ENCODE measurements around the gene STAC3. TPM values are rescaled to one million over a fixed set of nuclear protein-coding genes. Genes with fewer than 3 reads are reported as not detected.

Gene STAC3
- total and polyA plus RNA-seq, 2 of the 13 experiments (the other 11 are each of a cell fraction or from before 2014, with no cell fraction given) = 0.18 to 0.22 TPM

DNA sequence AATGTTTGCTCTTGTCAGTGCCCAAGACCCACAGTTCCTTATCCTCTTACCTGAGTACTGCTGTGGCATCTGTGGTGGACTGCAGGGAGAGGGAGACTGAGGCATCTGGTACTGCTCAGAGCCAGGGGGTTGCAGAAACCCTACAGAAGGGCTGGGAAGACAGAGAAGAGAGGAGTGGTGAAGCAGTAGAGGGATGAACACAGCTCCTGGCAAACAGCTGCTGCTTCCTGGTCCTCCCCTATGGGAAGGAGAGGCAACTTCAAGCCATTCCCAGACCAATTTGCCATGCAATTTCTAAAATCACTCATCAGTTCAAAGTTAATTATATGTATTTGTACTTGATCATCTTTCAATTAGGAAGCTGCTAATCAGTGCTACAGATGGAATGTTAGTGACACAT is 15.7 kb upstream of the STAC3 start:
- intact Hi-C loops (cut with micrococcal nuclease; ENCODE audit: unreplicated experiment) (no loop called here), in situ Hi-C loops (cut with HindIII; ENCODE audit: extremely low pct_ligation_motif_present, low pct_unique_long_range_greater_than_20kb) (no loop called here)
- no peak for TF ChIP-seq RARG (CRISPR knock-in tag; IDR thresholded peaks at IDR 0.05; ENCODE audit: low read depth)
- TF ChIP-seq, protein P1, sequence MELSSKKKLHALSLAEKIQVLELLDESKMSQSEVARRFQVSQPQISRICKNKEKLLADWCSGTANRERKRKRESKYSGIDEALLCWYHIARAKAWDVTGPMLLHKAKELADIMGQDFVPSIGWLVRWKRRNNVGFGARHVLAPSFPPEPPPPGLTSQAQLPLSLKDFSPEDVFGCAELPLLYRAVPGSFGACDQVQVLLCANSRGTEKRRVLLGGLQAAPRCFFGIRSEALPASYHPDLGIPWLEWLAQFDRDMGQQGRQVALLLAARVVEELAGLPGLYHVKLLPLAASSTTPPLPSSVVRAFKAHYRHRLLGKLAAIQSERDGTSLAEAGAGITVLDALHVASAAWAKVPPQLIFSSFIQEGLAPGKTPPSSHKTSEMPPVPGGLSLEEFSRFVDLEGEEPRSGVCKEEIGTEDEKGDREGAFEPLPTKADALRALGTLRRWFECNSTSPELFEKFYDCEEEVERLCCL (CRISPR knock-in tag; IDR thresholded peaks at IDR 0.05; ENCODE audit: borderline replicate concordance) = no peak
- TF ChIP-seq ZKSCAN1 (IDR thresholded peaks at IDR 0.05; ENCODE audit: low read length) = no peak
- no peak for TF ChIP-seq ZNF318 (CRISPR knock-in tag; IDR thresholded peaks at IDR 0.05)
- no peak for TF ChIP-seq ZFAT (CRISPR knock-in tag; conservative IDR thresholded peaks at IDR 0.05)
- TF ChIP-seq NAIF1 (CRISPR knock-in tag; IDR thresholded peaks at IDR 0.05; ENCODE audit: borderline replicate concordance) = no peak
- TF ChIP-seq ZNF44 (CRISPR knock-in tag; IDR thresholded peaks at IDR 0.05) = no peak
- TF ChIP-seq SRSF4 (IDR thresholded peaks at IDR 0.05; ENCODE audit: low read depth, low read length, poor library complexity, severe bottlenecking) = no peak
- TF ChIP-seq ZNF121 (CRISPR knock-in tag; IDR thresholded peaks at IDR 0.05) = no peak
- no peak for TF ChIP-seq ZNF10 (CRISPR knock-in tag; IDR thresholded peaks at IDR 0.05; ENCODE audit: borderline replicate concordance, low read depth)
- TF ChIP-seq, protein P2, sequence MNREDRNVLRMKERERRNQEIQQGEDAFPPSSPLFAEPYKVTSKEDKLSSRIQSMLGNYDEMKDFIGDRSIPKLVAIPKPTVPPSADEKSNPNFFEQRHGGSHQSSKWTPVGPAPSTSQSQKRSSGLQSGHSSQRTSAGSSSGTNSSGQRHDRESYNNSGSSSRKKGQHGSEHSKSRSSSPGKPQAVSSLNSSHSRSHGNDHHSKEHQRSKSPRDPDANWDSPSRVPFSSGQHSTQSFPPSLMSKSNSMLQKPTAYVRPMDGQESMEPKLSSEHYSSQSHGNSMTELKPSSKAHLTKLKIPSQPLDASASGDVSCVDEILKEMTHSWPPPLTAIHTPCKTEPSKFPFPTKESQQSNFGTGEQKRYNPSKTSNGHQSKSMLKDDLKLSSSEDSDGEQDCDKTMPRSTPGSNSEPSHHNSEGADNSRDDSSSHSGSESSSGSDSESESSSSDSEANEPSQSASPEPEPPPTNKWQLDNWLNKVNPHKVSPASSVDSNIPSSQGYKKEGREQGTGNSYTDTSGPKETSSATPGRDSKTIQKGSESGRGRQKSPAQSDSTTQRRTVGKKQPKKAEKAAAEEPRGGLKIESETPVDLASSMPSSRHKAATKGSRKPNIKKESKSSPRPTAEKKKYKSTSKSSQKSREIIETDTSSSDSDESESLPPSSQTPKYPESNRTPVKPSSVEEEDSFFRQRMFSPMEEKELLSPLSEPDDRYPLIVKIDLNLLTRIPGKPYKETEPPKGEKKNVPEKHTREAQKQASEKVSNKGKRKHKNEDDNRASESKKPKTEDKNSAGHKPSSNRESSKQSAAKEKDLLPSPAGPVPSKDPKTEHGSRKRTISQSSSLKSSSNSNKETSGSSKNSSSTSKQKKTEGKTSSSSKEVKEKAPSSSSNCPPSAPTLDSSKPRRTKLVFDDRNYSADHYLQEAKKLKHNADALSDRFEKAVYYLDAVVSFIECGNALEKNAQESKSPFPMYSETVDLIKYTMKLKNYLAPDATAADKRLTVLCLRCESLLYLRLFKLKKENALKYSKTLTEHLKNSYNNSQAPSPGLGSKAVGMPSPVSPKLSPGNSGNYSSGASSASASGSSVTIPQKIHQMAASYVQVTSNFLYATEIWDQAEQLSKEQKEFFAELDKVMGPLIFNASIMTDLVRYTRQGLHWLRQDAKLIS (CRISPR knock-in tag; IDR thresholded peaks at IDR 0.05) = no peak
- Histone ChIP-seq H3K4me1 (ENCODE audit: insufficient read depth, low read length) (no peaks in the 10 kb centered on the region), H3K79me2 (ENCODE audit: insufficient read depth, low read length) (no peaks in the 10 kb centered on the region), H3K9ac (ENCODE audit: insufficient read depth, low read depth, low read length) (no peak overlapping the region), H4K20me1 (ENCODE audit: insufficient read depth, low read length) (no peaks in the 10 kb centered on the region), H3K36me3 (replicated peaks in 1 of 2; ENCODE audit: control insufficient read depth in 1 of 2, insufficient read depth in 2 of 2, low read length in 2 of 2) (peaks cover 5 to 36% of the 10 kb centered on the region in 2 experiments; a peak in 4 of 5 replicates), H3K27me3 (ENCODE audit: control insufficient read depth in 1 of 2, insufficient read depth in 2 of 2, low read length in 2 of 2) (no peaks in the 10 kb centered on the region), H3K4me2 (ENCODE audit: low read depth, low read length) (no peak overlapping the region), H3K4me3 (replicated peaks in 1 of 3; ENCODE audit: insufficient read depth in 1 of 3, low read depth in 2 of 3, low read length in 3 of 3) (no peak overlapping the region), H3K27ac (ENCODE audit: extremely low read length, insufficient read depth, low read length) (no peak overlapping the region), H3K9me3 (ENCODE audit: low read length) (no peaks in the 10 kb centered on the region), H2AFZ (ENCODE audit: low read length) (no peak overlapping the region)
- DNase-seq (ENCODE audit: low spot score) (no peak), ATAC-seq (no peak), FAIRE-seq (no peak)
- ChIA-PET POLR2A (no interaction called here), CTCF (ENCODE audit: low intra/inter-chr PET ratio, low total read pairs) (no interaction called here)
- no TSS peak for BruUV-seq (replicated peaks)
